GM23338 (cell line): Measurements from ENCODE around the gene PLD2.

ENCODE experiments used
- CREB1 ChIP-seq: fragments of 250-450 bp; sonication (Bioruptor Pico); IDR thresholded peaks from 2 replicates; pipeline ENCODE4 v1.5.0; 2020; ENCODE audit warnings: low read depth, mild to moderate bottlenecking, moderate library complexity
- CTCF ChIP-seq, 2 experiments: fragments of 200-600 bp in 1 of 2; sonication (generic) in 1 of 2; conservative IDR thresholded peaks; 2 replicates each; pipeline versions ENCODE4 v1.5.1 to v1.6.1; 2016 to 2017; ENCODE audit warnings: antibody characterized with exemption in 2 of 2, low read depth in 2 of 2, mild to moderate bottlenecking in 2 of 2, moderate library complexity in 1 of 2
- ETS1 ChIP-seq: IDR thresholded peaks from 2 replicates; pipeline ENCODE4 v1.6.1; 2016; ENCODE audit warnings: antibody characterized with exemption
- EZH2 ChIP-seq: fragments of 200-600 bp; sonication (generic); IDR thresholded peaks from one replicate; pipeline ENCODE4 v1.8.0; 2017; ENCODE audit warnings: antibody characterized with exemption, mild to moderate bottlenecking, low read depth; ENCODE audit not compliant: unreplicated experiment
- EZH2phosphoT487 ChIP-seq: fragments of 200-600 bp; sonication (generic); IDR thresholded peaks from one replicate; pipeline ENCODE4 v1.8.1; 2018; ENCODE audit warnings: antibody characterized with exemption; ENCODE audit not compliant: unreplicated experiment
- JUNB ChIP-seq: IDR thresholded peaks from one replicate; pipeline ENCODE4 v1.6.1; 2016; ENCODE audit warnings: antibody characterized with exemption; ENCODE audit not compliant: unreplicated experiment
- NANOG ChIP-seq: IDR thresholded peaks from 2 replicates; pipeline ENCODE4 v1.6.1; 2016; ENCODE audit warnings: antibody characterized with exemption, borderline replicate concordance
- POLR2AphosphoS5 ChIP-seq: IDR thresholded peaks from 2 replicates; pipeline ENCODE4 v1.6.1; 2016; ENCODE audit warnings: antibody characterized with exemption, low read depth
- REST ChIP-seq: IDR thresholded peaks from one replicate; pipeline ENCODE4 v1.6.1; 2018; ENCODE audit warnings: antibody characterized with exemption; ENCODE audit not compliant: unreplicated experiment
- STAT1 ChIP-seq: IDR thresholded peaks from one replicate; pipeline ENCODE4 v1.6.1; 2016; ENCODE audit warnings: antibody characterized with exemption; ENCODE audit not compliant: unreplicated experiment
- ZNF114 ChIP-seq: fragments of 250-450 bp; sonication (Bioruptor Pico); IDR thresholded peaks from 2 replicates; pipeline ENCODE4 v1.5.0; 2020; ENCODE audit warnings: mild to moderate bottlenecking, moderate library complexity
- ZNF331 ChIP-seq: fragments of 250-450 bp; sonication (Bioruptor Pico); IDR thresholded peaks from 2 replicates; pipeline ENCODE4 v1.5.0; 2020; ENCODE audit warnings: low read depth, mild to moderate bottlenecking, moderate library complexity
- ZNF462 ChIP-seq: fragments of 250-450 bp; sonication (Bioruptor Pico); IDR thresholded peaks from 2 replicates; pipeline ENCODE4 v1.5.0; 2020; ENCODE audit warnings: mild to moderate bottlenecking, moderate library complexity

- TF ChIP-seq CTCF (conservative IDR thresholded peaks at IDR 0.05; ENCODE audit: low read depth in 2 of 2) (no peak), ZNF114 (no peak), POLR2AphosphoS5 (no peak), EZH2phosphoT487 (no peak), REST (no peak), EZH2 (no peak), ZNF331 (CRISPR knock-in tag) (no peak), NANOG (no peak), ETS1 (no peak), STAT1 (no peak), CREB1 (CRISPR knock-in tag) (no peak), ZNF462 (no peak), JUNB (no peak)
These were observed 42.1 kb downstream of the PLD2 start for GRCh38 chr17:4849011-4849536.
